HG03025 (cell line): Measurements from ENCODE around the gene BSND.
"Not testable (repeated sequence)": the region's sequence is repeated elsewhere in the genome, so short reads cannot be mapped to it uniquely, and the experiment has no call there.

Experiments used
- ATAC-seq: cut with Tn5 transposase; IDR thresholded peaks from one replicate; pipeline ENCODE4 v1.9.1; 2021; ENCODE audit warnings: mild to moderate bottlenecking, moderate library complexity; ENCODE audit not compliant: unreplicated experiment, low FRiP score

BSND gene

GRCh38 chr1:55015123-55015522 lies 16.4 kb downstream of the BSND start:
- ATAC-seq, result no peak

GRCh38 chr1:55015731-55016620 lies 17.2 kb downstream of the BSND start:
- ATAC-seq, result no peak

- ATAC-seq, result no peak
Measured at GRCh38 chr1:55018395-55018794, 19.7 kb downstream of the BSND start.

- ATAC-seq, result no peak
Measured at GRCh38 chr1:55021942-55022546, 23.3 kb downstream of the BSND start.

GRCh38 chr1:55024163-55024562 lies 25.4 kb downstream of the BSND start:
- ATAC-seq, result not testable (repeated sequence)

GRCh38 chr1:55026682-55027081 lies 27.9 kb downstream of the BSND start:
- ATAC-seq, result not testable (repeated sequence)

GRCh38 chr1:55031098-55031497 lies 32.4 kb downstream of the BSND start:
- ATAC-seq, result not testable (repeated sequence)

- ATAC-seq, result no peak
Measured at GRCh38 chr1:55033265-55033614, 34.5 kb downstream of the BSND start.

GRCh38 chr1:55034476-55035133 lies 35.9 kb downstream of the BSND start:
- ATAC-seq, result no peak

GRCh38 chr1:55035904-55036303 lies 37.2 kb downstream of the BSND start:
- ATAC-seq, result no peak

- no peak for ATAC-seq
Measured at GRCh38 chr1:55037733-55038551, 39.2 kb downstream of the BSND start.

GRCh38 chr1:55038552-55038838 lies 39.8 kb downstream of the BSND start:
- ATAC-seq, result no peak

- no peak for ATAC-seq
Measured at GRCh38 chr1:55038974-55039341, 40.2 kb downstream of the BSND start.

GRCh38 chr1:55039342-55040082 lies 40.8 kb downstream of the BSND start, which contains the start of gene PCSK9:
TSS of gene PCSK9 (plus strand) at chr1:55039548. CDS start at chr1:55039838, 290 bp downstream.
- no peak for ATAC-seq

GRCh38 chr1:55040083-55040932 lies 41.6 kb downstream of the BSND start:
- no peak for ATAC-seq

- no peak for ATAC-seq
Measured at GRCh38 chr1:55040933-55041494, 42.3 kb downstream of the BSND start.

GRCh38 chr1:55041613-55042012 lies 42.9 kb downstream of the BSND start:
- ATAC-seq, result no peak

- ATAC-seq, result no peak
Measured at GRCh38 chr1:55043011-55043410, 44.3 kb downstream of the BSND start.

- ATAC-seq, result no peak
Measured at GRCh38 chr1:55043726-55044125, 45.0 kb downstream of the BSND start.
